Thoracic aorta (tissue), 2 donors: ENCODE measurements around the gene GPC6. TPM values are rescaled to one million over a fixed set of nuclear protein-coding genes. Genes with fewer than 3 reads are reported as not detected.

Experiments used
- ATAC-seq: fragments of 150-250 bp; one replicate; pipeline ENCODE4 v1.8.0; 2017; ENCODE audit warnings: low read depth; ENCODE audit not compliant: insufficient number of reproducible peaks, low FRiP score
- DNase-seq: peaks from one replicate; pipeline ENCODE4 v3.0.0-alpha.2; 2020; ENCODE audit warnings: low spot score
- H3K27ac ChIP-seq, 2 donors: fragments of 200-600 bp; sonication (generic); 1 replicate in 1 of 2; 2 replicates in 1 of 2; pipeline ENCODE4 v1.5.1; 2016; ENCODE audit warnings: mild to moderate bottlenecking in 2 of 2, moderate library complexity in 2 of 2
- H3K27me3 ChIP-seq: fragments of 200-600 bp; sonication (generic); replicated peaks from 2 replicates; pipeline ENCODE4 v1.6.0; 2016; ENCODE audit warnings: mild to moderate bottlenecking; ENCODE audit not compliant: insufficient read depth
- H3K36me3 ChIP-seq: fragments of 200-600 bp; sonication (generic); one replicate; pipeline ENCODE4 v1.5.1; 2016
- H3K4me1 ChIP-seq, 2 donors: fragments of 200-600 bp; sonication (generic); 1 replicate in 1 of 2; 2 replicates in 1 of 2; pipeline versions ENCODE4 v1.5.1 to v1.6.0; 2016; ENCODE audit warnings: low read depth in 2 of 2, mild to moderate bottlenecking in 1 of 2; ENCODE audit not compliant: control insufficient read depth in 1 of 2
- H3K4me3 ChIP-seq: fragments of 200-600 bp; sonication (generic); 2 replicates; pipeline ENCODE4 v1.5.1; 2016; ENCODE audit warnings: mild to moderate bottlenecking
- H3K9me3 ChIP-seq: fragments of 200-600 bp; sonication (generic); 2 replicates; pipeline ENCODE4 v1.5.1; 2016
- CTCF ChIP-seq: fragments of 200-600 bp; sonication (generic); IDR thresholded peaks from one replicate; pipeline ENCODE4 v1.5.1; 2019; ENCODE audit warnings: antibody characterized with exemption
- total RNA-seq, 2 donors: library from RNA; depleted of rRNA; stranded (reverse); fragments of >200 nt; gene quantifications; one replicate each; pipeline versions ENCODE4 v1.1.0 to v1.2.3, GENCODE V29; 2016

The GPC6 gene
- total RNA-seq, 2 donors from 2014 or later, result 34.9 to 56.4 TPM

DNA sequence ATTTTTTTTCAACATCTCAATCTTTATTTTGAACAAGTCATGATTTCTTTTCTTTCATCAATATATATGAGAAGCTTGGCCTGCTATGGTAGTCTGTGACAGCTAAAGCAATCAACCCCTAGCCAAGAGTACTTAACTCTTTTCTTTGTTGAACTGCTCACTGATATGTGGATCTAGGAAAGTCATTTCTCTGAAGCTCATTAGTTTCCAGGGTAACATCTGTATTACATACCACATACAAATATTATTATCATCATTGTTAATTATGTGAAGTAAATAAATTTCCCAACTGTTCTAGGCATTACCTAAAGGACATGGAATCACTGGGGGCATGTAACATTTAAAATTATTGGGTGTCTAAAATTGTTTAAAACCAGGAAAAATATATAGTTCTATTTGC lies 985.6 kb downstream of the GPC6 start:
- ATAC-seq (no peak), DNase-seq (no peak)
- Histone ChIP-seq H3K4me1 (no peaks in the 10 kb centered on the region), H3K36me3 (no peaks in the 10 kb centered on the region), H3K27ac (no peak overlapping the region), H3K27me3 (no peaks in the 10 kb centered on the region), H3K9me3 (no peaks in the 10 kb centered on the region), H3K4me3 (no peak overlapping the region)
- no peak for TF ChIP-seq CTCF

GRCh38 chr13:94214121-94214520 lies 987.5 kb downstream of the GPC6 start:
- H3K4me1 ChIP-seq, result no peaks in the 10 kb centered on the region
- TF ChIP-seq CTCF, result no peak
- no peaks in the 10 kb centered on the region for H3K27me3 ChIP-seq
- DNase-seq, result no peak
- no peaks in the 10 kb centered on the region for H3K36me3 ChIP-seq
- H3K9me3 ChIP-seq, result no peaks in the 10 kb centered on the region
- no peak for ATAC-seq
- H3K4me3 ChIP-seq, result no peak overlapping the region
- H3K27ac ChIP-seq, result no peak overlapping the region

GRCh38 chr13:94214975-94215374 lies 988.4 kb downstream of the GPC6 start:
- Histone ChIP-seq H3K4me3 (no peak overlapping the region), H3K27me3 (no peaks in the 10 kb centered on the region), H3K27ac (no peak overlapping the region), H3K9me3 (no peaks in the 10 kb centered on the region), H3K36me3 (no peaks in the 10 kb centered on the region), H3K4me1 (no peaks in the 10 kb centered on the region)
- DNase-seq (no peak), ATAC-seq (no peak)
- no peak for TF ChIP-seq CTCF

DNA sequence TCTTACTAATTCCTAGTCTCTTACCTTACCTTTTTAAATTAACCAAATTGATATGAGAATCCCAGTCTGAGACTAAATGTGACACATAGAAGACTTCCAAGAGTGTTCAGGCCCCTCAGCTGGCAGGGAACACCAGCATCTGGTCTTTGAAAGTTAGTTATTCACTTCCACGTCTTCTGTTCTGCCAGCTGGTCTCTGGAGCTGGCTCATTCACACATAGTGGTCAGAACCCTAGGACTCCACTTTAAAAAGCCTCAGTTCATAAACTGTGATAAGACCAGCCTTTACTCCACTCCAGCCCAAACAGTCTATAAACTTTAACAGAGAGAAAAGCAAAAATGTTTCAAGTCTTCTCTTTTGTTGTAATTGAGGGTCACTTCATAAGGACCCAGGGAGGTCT lies 989.9 kb downstream of the GPC6 start:
- Histone ChIP-seq H3K27ac (no peak overlapping the region), H3K36me3 (no peaks in the 10 kb centered on the region), H3K4me3 (no peak overlapping the region), H3K9me3 (no peaks in the 10 kb centered on the region), H3K4me1 (no peaks in the 10 kb centered on the region), H3K27me3 (no peaks in the 10 kb centered on the region)
- no peak for TF ChIP-seq CTCF
- ATAC-seq (no peak), DNase-seq (no peak)

DNA sequence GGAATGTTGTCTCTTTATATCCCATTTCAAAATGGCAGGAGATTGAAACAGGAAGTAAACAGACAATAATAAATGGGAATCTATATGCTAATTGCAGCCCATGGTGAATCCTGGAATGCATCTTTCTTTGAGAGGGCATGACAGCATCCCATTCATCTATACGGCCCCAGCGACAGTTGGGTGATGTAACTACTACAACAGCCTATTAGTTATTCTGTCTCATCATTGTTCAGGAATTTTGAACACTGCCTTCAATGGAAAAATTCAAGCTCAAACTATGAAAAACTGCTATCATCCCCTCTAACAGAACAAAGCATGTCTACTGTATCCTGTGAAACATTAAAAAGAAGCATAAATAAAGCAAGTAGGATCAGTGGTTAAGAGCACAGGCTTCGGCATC lies 990.8 kb downstream of the GPC6 start:
- no peaks in the 10 kb centered on the region for H3K36me3 ChIP-seq
- DNase-seq (no peak), ATAC-seq (no peak)
- H3K4me1 ChIP-seq, result no peaks in the 10 kb centered on the region
- H3K9me3 ChIP-seq, result no peaks in the 10 kb centered on the region
- H3K4me3 ChIP-seq, result no peak overlapping the region
- no peaks in the 10 kb centered on the region for H3K27me3 ChIP-seq
- TF ChIP-seq CTCF, result no peak
- H3K27ac ChIP-seq, result no peak overlapping the region
